ENCODE results near the gene AVEN.
"Not testable (repeated sequence)": the region's sequence is repeated elsewhere in the genome, so short reads cannot be mapped to it uniquely, and the experiment has no call there.

AVEN gene

DNA sequence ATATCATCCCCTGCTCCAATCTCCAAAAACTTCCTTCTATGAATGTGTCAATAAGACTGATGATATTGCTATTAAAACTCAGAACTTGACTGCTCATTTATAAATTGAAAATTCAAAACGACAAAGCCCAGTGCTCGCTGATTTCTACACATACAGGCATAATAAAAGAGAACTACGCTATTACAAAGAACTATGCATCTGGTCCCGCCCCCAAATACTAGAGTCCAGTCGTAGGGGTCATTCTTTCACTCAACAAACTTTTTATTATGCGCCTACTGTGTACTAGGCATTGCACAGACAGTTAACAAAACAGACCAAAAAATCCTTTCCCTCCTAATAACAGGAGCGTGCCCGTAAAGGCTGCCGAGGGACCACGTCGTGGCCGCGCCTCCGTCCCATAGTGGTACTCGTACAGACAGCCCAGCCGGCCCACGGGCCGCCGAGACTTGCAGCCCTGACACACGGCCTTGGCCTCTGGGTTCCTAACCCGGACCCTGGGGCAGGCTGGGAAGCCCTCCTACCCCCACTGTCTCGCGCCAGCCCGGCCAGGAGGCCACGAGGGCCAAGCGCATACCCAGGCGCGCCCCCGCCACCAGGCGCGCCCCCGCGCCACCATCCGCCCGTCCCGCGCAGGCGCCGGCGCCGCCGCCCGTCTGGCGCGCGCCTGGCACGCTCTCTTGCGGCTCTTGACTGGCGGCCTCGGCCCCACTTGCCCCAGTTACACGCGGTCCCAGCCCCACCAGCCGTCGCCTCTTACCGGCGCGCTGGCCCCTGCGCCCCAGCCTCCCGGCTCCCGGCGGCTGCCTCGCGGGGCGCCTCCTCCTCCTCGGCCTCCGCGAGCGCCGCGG is 757 bp downstream of the AVEN start:
- DNase-seq (ENCODE audit: low read depth) = peak; percentile 52

- no peak for DNase-seq (ENCODE audit: low read depth)
Observed at GRCh38 chr15:34031987-34032760, 6.8 kb downstream of the AVEN start.

- DNase-seq (ENCODE audit: low read depth) = no peak
Observed at GRCh38 chr15:34027606-34028005, 11.4 kb downstream of the AVEN start.

DNA sequence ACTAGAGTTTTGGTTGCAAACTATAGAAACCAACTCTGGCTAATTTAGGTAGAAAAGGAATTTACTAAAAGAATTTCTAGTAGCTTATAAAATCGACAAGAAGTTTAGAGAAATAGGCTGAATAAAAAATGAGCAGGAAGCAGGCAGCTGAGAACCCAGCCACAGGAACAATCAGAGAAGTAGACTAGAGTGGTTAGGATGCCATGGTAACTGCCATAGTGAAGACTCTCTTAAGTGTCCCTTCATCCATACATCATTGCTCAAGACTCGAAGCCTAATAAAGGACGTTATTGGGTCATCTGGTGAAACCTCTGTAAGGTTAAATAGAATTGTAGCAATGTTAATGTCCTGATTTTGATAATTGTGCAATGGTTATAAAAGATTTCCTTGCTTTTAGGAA is 13.8 kb downstream of the AVEN start:
- no peak for DNase-seq (ENCODE audit: low read depth)

- DNase-seq (ENCODE audit: low read depth) = no peak
Observed at GRCh38 chr15:34023907-34024306, 15.1 kb downstream of the AVEN start.

- no peak for DNase-seq (ENCODE audit: low read depth)
Observed at GRCh38 chr15:34019369-34019990, 19.5 kb downstream of the AVEN start.

DNA sequence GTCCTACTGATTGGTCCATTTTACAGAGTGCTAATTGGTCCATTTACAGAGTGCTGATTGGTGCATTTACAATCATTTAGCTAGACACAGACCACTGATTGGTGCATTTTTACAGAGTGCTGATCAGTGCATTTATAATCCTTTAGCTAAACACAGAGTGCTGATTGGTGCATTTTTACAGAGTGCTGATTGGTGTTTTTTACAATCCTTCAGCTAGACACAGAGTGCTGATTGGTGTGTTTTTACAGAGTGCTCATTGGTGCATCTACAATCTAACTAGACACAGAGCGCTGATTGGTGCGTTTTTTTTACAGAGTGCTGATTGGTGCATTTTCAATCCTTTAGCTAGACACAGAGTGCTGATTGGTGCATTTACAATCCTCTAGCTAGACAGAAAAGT is 20.3 kb downstream of the AVEN start:
- not testable (repeated sequence) for DNase-seq (ENCODE audit: low read depth)

DNA sequence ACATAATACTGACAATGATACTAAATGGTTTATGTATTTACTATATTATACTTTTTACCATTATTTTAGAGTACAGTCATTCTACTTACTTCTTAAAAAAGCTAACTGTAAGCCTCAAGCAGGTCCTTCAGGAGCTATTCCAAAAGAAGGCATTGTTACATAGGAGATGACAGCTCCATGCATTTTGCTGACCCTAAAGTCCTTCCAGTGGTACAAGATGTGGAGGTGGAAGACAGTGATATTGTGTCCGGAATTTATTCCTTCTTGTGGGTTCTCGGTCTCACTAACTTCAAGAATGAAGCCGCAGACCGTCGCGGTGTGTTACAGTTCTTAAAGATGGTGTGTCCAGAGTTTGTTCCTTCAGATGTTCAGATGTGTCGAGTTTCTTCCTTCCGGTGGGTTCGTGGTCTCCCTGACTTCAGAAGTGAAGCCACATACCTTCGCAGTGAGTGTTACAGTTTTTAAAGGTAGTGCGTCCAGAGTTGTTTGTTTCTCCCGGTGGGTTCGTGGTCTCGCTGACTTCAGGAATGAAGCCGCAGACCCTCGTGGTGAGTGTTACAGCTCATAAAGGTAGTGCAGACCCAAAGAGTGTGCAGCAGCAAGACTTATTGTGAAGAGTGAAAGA is 20.9 kb downstream of the AVEN start:
- no peak for DNase-seq (ENCODE audit: low read depth)

DNA sequence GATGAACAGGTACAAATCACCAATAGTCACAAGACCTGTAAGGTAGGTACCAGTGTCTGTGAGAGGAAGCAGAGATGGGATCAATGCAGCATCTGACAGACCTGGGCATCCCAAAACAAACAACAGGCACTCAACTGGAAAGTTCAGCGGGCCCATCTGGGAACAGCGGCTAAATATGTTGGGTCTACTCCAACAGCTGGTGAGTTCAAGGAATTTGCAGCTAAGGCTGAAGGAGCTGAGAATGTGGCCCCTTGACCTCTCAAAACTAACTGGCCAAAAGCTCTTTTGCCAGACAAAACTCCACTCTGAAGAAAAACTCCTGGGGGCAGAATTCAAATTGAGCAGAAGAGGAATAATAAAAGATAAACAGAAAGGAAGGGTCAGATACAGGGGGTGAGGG is 24.4 kb downstream of the AVEN start:
- DNase-seq (ENCODE audit: low read depth) = no peak

- DNase-seq (ENCODE audit: low read depth) = no peak
Observed at GRCh38 chr15:34013746-34014145, 25.3 kb downstream of the AVEN start.

DNA sequence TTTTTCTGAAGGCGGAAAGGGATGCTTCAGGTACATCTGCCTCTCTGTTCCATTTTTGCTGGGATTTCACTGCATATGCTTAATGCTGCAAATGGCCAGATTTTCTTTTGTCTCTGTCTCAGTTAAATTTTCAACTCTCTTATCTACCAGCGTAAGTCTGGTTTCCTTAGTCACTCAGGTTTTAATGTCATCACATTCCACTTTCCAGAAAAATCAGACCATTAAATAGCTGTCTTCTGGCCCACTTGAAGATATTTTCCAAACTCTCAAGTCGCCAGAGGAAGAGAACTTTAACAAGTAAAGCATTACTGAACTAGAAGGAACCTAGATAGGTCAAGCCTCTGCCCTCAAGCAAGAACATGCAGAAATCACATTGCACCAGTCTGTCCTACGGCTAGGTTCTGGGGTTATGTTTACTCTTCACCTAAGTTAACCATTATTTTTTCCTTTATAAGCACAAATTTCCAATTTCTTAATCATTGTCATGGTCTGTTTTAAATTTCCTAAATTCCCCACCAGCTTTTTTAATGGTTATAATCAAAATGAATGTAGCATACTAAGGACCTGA is 26.5 kb downstream of the AVEN start:
- no peak for DNase-seq (ENCODE audit: low read depth)

GRCh38 chr15:34011481-34011880 is 27.5 kb downstream of the AVEN start:
- no peak for DNase-seq (ENCODE audit: low read depth)

DNA sequence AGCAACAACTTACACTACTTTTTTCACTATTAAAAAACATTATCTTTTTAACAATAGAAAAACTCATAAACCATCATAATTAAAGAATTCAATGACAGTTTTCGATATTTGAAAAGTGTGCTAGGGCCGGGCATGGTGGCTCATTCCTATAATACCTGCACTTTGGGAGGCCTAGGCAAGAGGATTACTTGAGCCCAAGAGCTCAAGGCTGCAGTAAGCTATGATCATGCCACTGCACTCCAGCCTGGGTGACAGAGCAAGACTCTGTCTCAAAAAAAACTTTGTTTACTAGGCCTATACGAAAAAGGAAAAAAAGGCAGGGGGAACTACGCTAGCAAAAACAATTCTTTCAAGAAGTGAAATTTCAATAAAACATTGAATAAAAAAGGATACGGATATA is 28.1 kb downstream of the AVEN start:
- DNase-seq (ENCODE audit: low read depth) = no peak

- no peak for DNase-seq (ENCODE audit: low read depth)
Observed at GRCh38 chr15:34009656-34010055, 29.3 kb downstream of the AVEN start.

GRCh38 chr15:34006381-34006780 is 32.6 kb downstream of the AVEN start:
- no peak for DNase-seq (ENCODE audit: low read depth)

DNA sequence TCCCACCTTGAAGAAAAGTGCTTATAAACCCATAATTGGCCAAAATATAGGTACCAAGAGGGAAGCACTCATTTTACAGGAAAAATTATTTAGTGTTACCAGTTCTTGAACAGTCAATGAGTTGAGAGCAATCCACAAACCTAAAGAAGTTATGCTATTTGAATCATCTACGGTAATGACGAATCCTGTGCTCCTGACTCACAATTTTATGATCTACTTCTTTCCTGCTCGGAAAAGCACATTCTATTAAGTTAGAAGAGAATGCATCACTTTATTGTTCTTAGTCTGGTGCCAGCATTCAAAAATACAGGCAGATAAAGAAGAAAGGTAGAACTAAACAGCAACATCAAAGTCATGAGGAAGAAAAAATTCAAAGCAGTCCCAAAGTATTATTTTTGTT is 37.5 kb downstream of the AVEN start:
- DNase-seq (ENCODE audit: low read depth) = no peak

DNA sequence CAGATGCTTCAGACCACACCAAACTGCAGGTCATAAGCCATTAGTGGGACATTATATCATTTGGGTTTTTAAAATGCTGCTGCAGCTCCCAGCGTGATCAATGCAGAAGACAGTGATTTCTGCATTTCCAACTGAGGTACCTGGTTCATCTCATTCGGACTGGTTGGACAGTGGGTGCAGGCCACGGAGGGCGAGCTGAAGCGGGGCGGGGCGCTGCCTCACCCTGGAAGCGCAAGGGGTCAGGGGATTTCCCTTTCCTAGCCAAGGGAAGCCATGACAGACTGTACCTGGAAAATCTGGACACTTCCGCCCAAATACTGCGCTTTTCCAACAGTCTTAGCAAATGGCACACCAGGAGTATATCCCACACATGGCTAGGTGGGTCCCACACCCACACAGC is 43.3 kb downstream of the AVEN start:
- DNase-seq (ENCODE audit: low read depth) = not testable (repeated sequence)

GRCh38 chr15:33994005-33994615 is 44.9 kb downstream of the AVEN start:
- no peak for DNase-seq (ENCODE audit: low read depth)

DNA sequence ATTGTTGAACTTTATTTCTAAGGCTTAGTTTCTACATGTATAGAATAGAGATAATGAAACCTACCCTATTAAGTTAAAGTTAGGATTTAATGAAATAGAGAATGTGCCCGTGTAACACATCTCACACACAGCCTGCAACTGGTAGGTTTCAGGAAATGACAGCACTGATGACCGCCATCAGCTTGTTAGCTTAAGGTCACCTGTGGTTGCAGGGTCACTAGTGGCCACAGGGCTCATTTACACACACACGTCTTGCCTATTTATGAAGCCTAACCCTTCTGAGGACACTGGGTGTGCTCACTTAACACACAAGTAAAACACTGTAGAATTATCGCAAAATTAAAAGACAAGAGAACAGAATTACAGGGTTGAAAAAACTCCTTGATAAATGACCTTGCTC is 50.6 kb downstream of the AVEN start:
- no peak for DNase-seq (ENCODE audit: low read depth)

DNA sequence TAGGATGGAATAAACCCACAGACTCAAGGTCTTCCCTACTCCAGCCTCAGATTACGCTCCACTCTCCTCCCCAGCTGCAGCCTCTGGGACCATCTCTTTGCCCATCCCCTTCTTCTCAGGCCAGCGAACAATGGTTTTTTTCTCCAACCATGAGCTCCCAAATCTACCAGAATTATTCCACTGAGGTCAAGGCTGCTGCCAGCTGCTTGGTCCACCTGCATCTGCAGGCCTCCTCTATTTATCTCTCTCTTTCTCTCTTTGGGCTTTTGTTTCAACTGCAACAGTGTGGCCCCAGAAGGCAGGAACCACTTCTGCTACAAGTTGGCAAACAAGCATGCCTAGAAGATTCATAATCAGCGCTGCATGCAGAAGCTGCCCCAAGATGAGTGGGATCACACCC is 51.6 kb downstream of the AVEN start:
- DNase-seq (ENCODE audit: low read depth) = no peak

DNA sequence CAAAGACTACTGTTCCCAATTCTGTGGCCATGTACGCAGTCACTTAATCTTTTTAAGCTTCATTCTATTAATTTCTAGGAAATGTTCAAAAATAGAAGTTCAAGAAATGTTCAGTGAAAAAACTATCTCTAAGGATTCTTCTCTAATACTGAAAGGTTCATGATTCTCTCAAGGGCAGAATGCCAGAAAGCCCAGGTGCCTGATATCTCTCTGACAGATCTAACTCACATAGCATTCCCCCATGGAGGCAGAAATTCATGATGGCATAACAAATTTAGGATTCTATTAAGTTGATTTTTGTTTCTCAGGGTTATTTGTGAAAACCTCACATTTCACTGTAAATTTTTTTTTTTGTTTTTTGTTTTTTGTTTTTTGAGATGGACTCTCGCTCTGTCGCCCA is 53.3 kb downstream of the AVEN start:
- no peak for DNase-seq (ENCODE audit: low read depth)

- no peak for DNase-seq (ENCODE audit: low read depth)
Observed at GRCh38 chr15:33985287-33985686, 53.7 kb downstream of the AVEN start.
